Measurements from ENCODE around the gene UPP1. TPM values are rescaled to one million over a fixed set of nuclear protein-coding genes. Genes with fewer than 3 reads are reported as not detected.

Gene UPP1
- polyA plus RNA-seq, 2 of the 4 experiments (the other 2 are of a cell fraction) = 32.2 to 55.7 TPM

DNA sequence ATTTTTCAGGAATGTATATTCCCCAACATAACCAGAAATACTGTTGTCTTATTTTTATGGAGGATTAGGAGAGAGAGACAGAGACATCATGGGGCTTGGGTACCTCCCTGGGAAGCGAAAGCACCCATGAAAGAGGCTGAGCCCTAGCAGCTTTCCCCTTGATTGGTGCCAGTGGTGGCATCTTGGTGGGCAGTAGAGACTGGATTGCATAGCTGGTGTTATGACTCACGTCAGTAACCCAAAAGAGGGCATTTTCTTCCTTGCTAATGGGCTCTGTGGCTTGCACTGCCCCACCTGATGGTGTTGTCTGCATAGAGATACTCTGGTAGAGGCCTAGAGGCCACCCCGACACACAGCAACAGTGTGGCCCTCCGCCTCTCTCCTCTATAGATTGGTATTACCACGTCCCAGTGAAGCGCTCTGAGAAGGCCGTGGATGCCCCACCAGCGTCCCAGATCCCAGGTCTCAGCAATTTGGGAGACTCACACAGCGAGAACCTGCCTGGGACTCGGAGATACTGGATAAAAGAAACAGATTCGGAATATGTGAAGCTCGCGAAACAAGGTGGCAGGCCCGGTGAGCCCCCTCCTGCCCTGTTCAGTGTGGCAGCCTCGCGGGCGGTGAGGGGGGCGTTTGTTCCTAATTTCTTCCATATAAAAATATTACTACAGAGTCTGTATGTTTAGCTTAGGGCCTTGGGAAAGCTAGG is 48.0 kb upstream of the UPP1 start:
- FAIRE-seq = no peak
- TF ChIP-seq ZSCAN20 (CRISPR knock-in tag; IDR thresholded peaks at IDR 0.05) = no peak
- TF ChIP-seq RFX5 (IDR thresholded peaks at IDR 0.05) = no peak
- no peak for TF ChIP-seq JUN (IDR thresholded peaks at IDR 0.05)
- TF ChIP-seq HOXB13 (CRISPR knock-in tag; IDR thresholded peaks at IDR 0.05; ENCODE audit: low read depth) = no peak
- TF ChIP-seq HDAC2 (IDR thresholded peaks at IDR 0.05) = no peak
- TF ChIP-seq EP300 (IDR thresholded peaks at IDR 0.05) = no peak
- no peak for TF ChIP-seq GATA3 (IDR thresholded peaks at IDR 0.05; ENCODE audit: borderline replicate concordance)
- TF ChIP-seq, protein P1, sequence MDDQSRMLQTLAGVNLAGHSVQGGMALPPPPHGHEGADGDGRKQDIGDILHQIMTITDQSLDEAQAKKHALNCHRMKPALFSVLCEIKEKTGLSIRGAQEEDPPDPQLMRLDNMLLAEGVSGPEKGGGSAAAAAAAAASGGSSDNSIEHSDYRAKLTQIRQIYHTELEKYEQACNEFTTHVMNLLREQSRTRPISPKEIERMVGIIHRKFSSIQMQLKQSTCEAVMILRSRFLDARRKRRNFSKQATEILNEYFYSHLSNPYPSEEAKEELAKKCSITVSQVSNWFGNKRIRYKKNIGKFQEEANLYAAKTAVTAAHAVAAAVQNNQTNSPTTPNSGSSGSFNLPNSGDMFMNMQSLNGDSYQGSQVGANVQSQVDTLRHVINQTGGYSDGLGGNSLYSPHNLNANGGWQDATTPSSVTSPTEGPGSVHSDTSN (IDR thresholded peaks at IDR 0.05) = no peak
- no peak for TF ChIP-seq ZNF302 (CRISPR knock-in tag; IDR thresholded peaks at IDR 0.05)
- no peak for TF ChIP-seq KDM1A (IDR thresholded peaks at IDR 0.05; ENCODE audit: low read depth)
- no peak for TF ChIP-seq MAZ (IDR thresholded peaks at IDR 0.05; ENCODE audit: borderline replicate concordance, low read depth, low read length)
- TF ChIP-seq TP53 (CRISPR knock-in tag; IDR thresholded peaks at IDR 0.05) = no peak
- peaks cover 4% of the 10 kb centered on the region; the same call in 1 of the 3 replicates for H3K4me1 ChIP-seq
- H3K27ac ChIP-seq = no peak overlapping the region
- no peaks in the 10 kb centered on the region for H3K9me3 ChIP-seq
- H3K4me3 ChIP-seq = no peak overlapping the region
- CTCF ChIA-PET = interaction anchor here (0.8 to 1.2 kb wide), 2 partner anchors 9 to 34 kb away, joined by 3 to 5 read pairs; no protein-coding TSS in a partner anchor
- 79% methylated on average over 15 of the region's 18 CpGs for WGBS (ENCODE audit: missing lambda C conversion rate)
- POLR2A ChIA-PET = no interaction called here
- DNase-seq (ENCODE audit: low read depth in 1 of 2, low spot score in 1 of 2) = no peak
- no peak overlapping the region for H3K4me2 ChIP-seq
- no peak for ATAC-seq

DNA sequence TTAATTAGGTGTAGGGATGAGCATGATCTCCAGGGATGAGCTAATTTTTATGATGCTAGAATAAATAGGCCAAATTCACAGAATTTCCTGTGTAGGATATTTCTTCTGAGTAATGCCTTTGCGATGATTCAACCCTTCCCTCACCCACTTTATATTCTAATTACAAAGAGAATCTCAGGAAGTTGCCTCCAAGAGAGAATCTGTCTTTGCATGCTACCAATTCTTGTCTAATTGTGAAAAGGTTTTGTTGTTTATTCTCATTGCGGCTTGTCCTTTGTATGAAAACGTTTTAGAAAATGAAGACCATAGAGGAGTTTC is 47.5 kb upstream of the UPP1 start:
- WGBS (ENCODE audit: missing lambda C conversion rate) = 50% methylated on average over 3 of the region's 3 CpGs
- H3K9me3 ChIP-seq = no peaks in the 10 kb centered on the region
- H3K4me2 ChIP-seq = no peak overlapping the region
- TF ChIP-seq HOXB5 (CRISPR knock-in tag; IDR thresholded peaks at IDR 0.05) = no peak
- TF ChIP-seq HEYL (CRISPR knock-in tag; IDR thresholded peaks at IDR 0.05) = no peak
- no peak for TF ChIP-seq RFX5 (IDR thresholded peaks at IDR 0.05)
- TF ChIP-seq, protein P2, sequence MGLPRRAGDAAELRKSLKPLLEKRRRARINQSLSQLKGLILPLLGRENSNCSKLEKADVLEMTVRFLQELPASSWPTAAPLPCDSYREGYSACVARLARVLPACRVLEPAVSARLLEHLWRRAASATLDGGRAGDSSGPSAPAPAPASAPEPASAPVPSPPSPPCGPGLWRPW (IDR thresholded peaks at IDR 0.05) = no peak
- TF ChIP-seq CEBPB (IDR thresholded peaks at IDR 0.05) = no peak
- TF ChIP-seq ZSCAN20 (CRISPR knock-in tag; IDR thresholded peaks at IDR 0.05) = no peak
- TF ChIP-seq MYC (IDR thresholded peaks at IDR 0.05; ENCODE audit: borderline replicate concordance, low read length) = no peak
- TF ChIP-seq KDM5A (IDR thresholded peaks at IDR 0.05) = no peak
- TF ChIP-seq, protein P1 (IDR thresholded peaks at IDR 0.05) = no peak
- TF ChIP-seq KDM1A (IDR thresholded peaks at IDR 0.05; ENCODE audit: low read depth) = no peak
- no peak for TF ChIP-seq NPAS2 (CRISPR knock-in tag; IDR thresholded peaks at IDR 0.05; ENCODE audit: borderline replicate concordance)
- TF ChIP-seq FOSL2 (IDR thresholded peaks at IDR 0.05) = no peak
- TF ChIP-seq FOSL2 (CRISPR knock-in tag; IDR thresholded peaks at IDR 0.05) = no peak
- TF ChIP-seq CHD2 (IDR thresholded peaks at IDR 0.05; ENCODE audit: low read length, partially characterized antibody) = no peak
- no peak for TF ChIP-seq CBX8 (IDR thresholded peaks at IDR 0.05)
- TF ChIP-seq, protein P3, sequence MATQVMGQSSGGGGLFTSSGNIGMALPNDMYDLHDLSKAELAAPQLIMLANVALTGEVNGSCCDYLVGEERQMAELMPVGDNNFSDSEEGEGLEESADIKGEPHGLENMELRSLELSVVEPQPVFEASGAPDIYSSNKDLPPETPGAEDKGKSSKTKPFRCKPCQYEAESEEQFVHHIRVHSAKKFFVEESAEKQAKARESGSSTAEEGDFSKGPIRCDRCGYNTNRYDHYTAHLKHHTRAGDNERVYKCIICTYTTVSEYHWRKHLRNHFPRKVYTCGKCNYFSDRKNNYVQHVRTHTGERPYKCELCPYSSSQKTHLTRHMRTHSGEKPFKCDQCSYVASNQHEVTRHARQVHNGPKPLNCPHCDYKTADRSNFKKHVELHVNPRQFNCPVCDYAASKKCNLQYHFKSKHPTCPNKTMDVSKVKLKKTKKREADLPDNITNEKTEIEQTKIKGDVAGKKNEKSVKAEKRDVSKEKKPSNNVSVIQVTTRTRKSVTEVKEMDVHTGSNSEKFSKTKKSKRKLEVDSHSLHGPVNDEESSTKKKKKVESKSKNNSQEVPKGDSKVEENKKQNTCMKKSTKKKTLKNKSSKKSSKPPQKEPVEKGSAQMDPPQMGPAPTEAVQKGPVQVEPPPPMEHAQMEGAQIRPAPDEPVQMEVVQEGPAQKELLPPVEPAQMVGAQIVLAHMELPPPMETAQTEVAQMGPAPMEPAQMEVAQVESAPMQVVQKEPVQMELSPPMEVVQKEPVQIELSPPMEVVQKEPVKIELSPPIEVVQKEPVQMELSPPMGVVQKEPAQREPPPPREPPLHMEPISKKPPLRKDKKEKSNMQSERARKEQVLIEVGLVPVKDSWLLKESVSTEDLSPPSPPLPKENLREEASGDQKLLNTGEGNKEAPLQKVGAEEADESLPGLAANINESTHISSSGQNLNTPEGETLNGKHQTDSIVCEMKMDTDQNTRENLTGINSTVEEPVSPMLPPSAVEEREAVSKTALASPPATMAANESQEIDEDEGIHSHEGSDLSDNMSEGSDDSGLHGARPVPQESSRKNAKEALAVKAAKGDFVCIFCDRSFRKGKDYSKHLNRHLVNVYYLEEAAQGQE (IDR thresholded peaks at IDR 0.05) = no peak
- no peak for TF ChIP-seq CHD4 (IDR thresholded peaks at IDR 0.05; ENCODE audit: borderline replicate concordance)
- TF ChIP-seq HOXA7 (CRISPR knock-in tag; IDR thresholded peaks at IDR 0.05) = no peak
- TF ChIP-seq, protein P4, sequence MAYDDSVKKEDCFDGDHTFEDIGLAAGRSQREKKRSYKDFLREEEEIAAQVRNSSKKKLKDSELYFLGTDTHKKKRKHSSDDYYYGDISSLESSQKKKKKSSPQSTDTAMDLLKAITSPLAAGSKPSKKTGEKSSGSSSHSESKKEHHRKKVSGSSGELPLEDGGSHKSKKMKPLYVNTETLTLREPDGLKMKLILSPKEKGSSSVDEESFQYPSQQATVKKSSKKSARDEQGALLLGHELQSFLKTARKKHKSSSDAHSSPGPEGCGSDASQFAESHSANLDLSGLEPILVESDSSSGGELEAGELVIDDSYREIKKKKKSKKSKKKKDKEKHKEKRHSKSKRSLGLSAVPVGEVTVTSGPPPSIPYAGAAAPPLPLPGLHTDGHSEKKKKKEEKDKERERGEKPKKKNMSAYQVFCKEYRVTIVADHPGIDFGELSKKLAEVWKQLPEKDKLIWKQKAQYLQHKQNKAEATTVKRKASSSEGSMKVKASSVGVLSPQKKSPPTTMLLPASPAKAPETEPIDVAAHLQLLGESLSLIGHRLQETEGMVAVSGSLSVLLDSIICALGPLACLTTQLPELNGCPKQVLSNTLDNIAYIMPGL (CRISPR knock-in tag; IDR thresholded peaks at IDR 0.05; ENCODE audit: borderline replicate concordance) = no peak
- TF ChIP-seq GATA3 (IDR thresholded peaks at IDR 0.05; ENCODE audit: borderline replicate concordance) = no peak
- no peak overlapping the region for H3K27ac ChIP-seq
- H3K4me1 ChIP-seq = no peaks in the 10 kb centered on the region
- CTCF ChIA-PET = interaction anchor here (0.8 to 1.0 kb wide), 2 partner anchors 35 to 59 kb away, joined by 3 to 5 read pairs; no protein-coding TSS in a partner anchor
- no peak for FAIRE-seq
- no peak for DNase-seq (ENCODE audit: low read depth in 1 of 2, low spot score in 1 of 2)
- POLR2A ChIA-PET = no interaction called here
- no peak overlapping the region for H3K4me3 ChIP-seq
- no peak for ATAC-seq

Data from A549 (cell line).